GM12864 (cell line): ENCODE measurements around the gene KCNQ2.
"Not testable (repeated sequence)": the region's sequence is repeated elsewhere in the genome, so short reads cannot be mapped to it uniquely, and the experiment has no call there.

ENCODE experiments used
- DNase-seq: peaks from one replicate; pipeline ENCODE4 v3.0.0-alpha.2; 2011; ENCODE audit warnings: low read depth
- H3K4me3 ChIP-seq: 2 replicates; pipeline ENCODE4 v1.5.1; 2011; ENCODE audit warnings: mild to moderate bottlenecking, low read depth, low read length, control low read depth
- TF ChIP-seq, protein P1 (sequence below): IDR thresholded peaks from 2 replicates; pipeline ENCODE4 v1.5.1; 2011; ENCODE audit warnings: low read depth, mild to moderate bottlenecking, moderate library complexity, low read length, control low read depth, inconsistent platforms; ENCODE audit errors: missing control alignments

Gene KCNQ2

GRCh38 chr20:63518351-63518861, 46.0 kb upstream of the KCNQ2 start:
- no peak for DNase-seq
- H3K4me3 ChIP-seq = no peak overlapping the region
- TF ChIP-seq, protein P1, sequence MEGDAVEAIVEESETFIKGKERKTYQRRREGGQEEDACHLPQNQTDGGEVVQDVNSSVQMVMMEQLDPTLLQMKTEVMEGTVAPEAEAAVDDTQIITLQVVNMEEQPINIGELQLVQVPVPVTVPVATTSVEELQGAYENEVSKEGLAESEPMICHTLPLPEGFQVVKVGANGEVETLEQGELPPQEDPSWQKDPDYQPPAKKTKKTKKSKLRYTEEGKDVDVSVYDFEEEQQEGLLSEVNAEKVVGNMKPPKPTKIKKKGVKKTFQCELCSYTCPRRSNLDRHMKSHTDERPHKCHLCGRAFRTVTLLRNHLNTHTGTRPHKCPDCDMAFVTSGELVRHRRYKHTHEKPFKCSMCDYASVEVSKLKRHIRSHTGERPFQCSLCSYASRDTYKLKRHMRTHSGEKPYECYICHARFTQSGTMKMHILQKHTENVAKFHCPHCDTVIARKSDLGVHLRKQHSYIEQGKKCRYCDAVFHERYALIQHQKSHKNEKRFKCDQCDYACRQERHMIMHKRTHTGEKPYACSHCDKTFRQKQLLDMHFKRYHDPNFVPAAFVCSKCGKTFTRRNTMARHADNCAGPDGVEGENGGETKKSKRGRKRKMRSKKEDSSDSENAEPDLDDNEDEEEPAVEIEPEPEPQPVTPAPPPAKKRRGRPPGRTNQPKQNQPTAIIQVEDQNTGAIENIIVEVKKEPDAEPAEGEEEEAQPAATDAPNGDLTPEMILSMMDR = no peak

DNA sequence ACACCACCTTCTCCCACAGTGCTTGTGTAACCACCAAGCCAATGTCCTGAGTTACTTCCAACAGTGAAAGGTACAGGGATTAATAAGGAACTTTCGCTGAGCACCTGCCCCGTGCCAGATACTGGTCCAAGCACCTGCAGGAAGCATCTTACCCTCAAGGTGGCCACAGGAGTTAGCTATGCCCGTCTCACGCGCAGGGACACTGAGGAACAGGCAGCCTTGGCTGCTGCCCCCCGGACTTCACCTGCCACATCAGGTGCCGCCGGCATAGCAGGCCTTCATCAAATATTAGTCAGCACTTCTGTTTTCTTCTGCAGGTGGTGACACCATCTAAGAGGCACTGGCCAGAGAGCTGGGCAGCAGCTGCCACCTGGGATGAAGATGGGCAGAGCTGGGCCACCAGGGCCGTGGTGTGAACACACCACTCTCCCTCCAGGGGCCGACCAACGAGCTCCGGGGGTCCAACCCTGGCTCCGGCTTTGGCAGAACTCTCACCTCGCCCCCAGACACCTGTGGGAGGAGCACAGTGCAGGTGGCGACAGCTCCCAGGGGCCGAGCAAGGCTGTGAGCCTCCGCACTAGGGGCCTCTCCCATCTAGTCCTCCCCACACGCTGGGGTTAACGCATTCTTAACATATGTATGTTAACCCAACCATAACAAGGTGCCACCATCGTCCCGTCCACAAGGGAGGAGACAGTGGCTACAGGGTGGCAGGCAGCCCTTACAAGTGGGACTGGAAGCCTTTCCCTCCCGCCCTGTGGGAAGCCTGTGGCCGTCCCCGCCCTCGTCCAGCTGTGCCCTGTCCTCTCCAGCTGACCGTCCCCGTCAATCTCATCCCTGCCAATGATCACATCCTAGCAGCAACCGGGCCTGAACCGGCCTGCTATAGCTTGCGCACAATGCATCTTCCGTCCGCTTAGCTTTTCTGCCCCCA, 45.2 kb upstream of the KCNQ2 start:
- DNase-seq = no peak
- H3K4me3 ChIP-seq = no peak overlapping the region
- TF ChIP-seq, protein P1 = no peak

GRCh38 chr20:63514520-63514919, 42.1 kb upstream of the KCNQ2 start:
- DNase-seq, H3K4me3 ChIP-seq: not testable (repeated sequence)

DNA sequence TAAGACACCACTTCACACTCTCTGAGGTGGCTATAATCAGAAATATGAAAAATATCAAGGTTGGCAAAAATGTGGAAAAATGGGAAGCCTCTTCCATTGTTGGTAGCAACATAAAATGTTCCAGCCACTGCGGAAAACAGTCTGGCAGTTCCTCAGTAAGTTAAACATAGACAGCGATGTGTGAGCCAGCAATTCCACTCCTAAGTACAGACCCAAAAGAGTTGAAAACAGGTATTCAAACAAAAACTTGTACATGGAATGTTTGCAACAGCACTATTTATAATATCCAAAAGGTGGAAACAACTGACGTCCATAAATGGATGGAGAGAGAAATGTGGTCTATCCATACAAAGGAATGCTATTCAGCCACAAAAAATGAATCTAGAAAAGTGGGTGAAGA, 40.8 kb upstream of the KCNQ2 start:
- TF ChIP-seq, protein P1 = no peak
- H3K4me3 ChIP-seq = no peak overlapping the region
- DNase-seq = no peak

DNA sequence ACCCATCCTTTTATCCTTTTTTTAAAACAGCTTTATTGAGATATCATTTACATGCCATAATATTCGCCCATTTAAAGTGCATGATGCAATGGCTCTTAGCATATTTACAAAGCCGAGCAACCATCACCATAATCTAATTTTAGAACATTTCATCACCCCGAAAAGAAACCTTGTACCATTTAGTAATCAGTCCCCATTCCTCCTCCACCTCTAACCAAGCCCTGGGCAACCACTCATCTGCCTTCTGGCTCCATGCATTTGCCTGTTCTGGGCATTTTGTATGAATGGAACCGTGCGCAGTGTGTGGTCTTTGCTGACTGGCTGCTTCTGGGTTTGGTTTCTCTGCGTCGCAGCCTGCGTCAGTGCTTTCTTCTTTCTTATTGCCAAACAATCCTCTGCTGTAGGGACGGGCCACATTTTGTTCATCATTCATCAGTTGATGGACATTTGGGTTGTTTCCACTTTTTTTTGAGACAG, 36.7 kb upstream of the KCNQ2 start:
- no peak overlapping the region for H3K4me3 ChIP-seq
- DNase-seq = no peak
- TF ChIP-seq, protein P1 = no peak

DNA sequence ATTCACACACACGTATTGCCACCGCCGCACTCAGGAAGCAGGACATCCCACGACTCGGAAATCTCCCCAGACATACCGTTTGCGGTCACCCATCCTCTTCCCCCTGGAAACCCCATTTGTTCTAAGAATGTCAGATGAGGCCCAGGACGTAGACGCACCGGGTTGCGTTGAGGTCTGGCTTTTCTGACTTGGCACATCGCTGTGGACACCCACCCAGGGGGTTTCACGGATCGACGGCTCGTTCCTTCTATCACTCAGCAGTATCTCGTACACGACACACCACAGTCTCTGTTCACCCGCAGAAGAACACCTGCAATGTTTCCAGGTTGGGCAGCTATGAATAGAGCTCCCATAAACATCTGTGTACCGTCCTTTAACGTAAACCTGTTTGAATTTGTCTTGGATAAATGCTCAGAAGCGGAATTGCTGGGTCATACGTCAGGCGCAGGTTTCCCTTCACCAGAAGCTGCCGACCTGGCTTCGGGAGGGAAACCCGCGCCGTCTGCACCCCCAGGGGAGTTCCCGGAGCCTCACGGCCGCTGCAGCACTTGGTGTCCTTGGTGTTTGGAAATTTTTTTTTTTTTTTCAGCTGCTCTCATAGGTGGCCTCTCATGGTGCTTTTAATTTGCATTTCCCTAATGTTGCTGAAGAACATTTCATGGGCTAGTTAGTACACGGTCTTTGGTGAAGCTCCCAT, 35.8 kb upstream of the KCNQ2 start:
- no peak for DNase-seq
- TF ChIP-seq, protein P1 = no peak
- H3K4me3 ChIP-seq = no peak overlapping the region

GRCh38 chr20:63507083-63507743, 34.8 kb upstream of the KCNQ2 start:
- TF ChIP-seq, protein P1 = no peak
- H3K4me3 ChIP-seq = no peak overlapping the region
- no peak for DNase-seq
